Anterior cingulate cortex (tissue), 58 donors: Measurements from ENCODE around the gene CBL.
"Not testable (repeated sequence)": the region's sequence is repeated elsewhere in the genome, so short reads cannot be mapped to it uniquely, and the experiment has no call there.

Source experiments
- DNase-seq, 58 donors: peaks; one replicate each; lab custom pipeline; 2025; lab: John Stamatoyannopoulos, UW

Gene CBL

GRCh38 chr11:119181677-119182412 lies 24.3 kb upstream of the CBL start:
- DNase-seq = no peak

GRCh38 chr11:119184399-119184798 lies 21.7 kb upstream of the CBL start:
- DNase-seq = not testable (repeated sequence)

GRCh38 chr11:119185981-119186634 lies 20.0 kb upstream of the CBL start:
- no peak for DNase-seq

GRCh38 chr11:119187123-119187892 lies 18.8 kb upstream of the CBL start:
- DNase-seq = no peak

- no peak for DNase-seq
Measured at GRCh38 chr11:119188067-119188466, 18.1 kb upstream of the CBL start.

GRCh38 chr11:119188887-119189286 lies 17.3 kb upstream of the CBL start:
- DNase-seq = no peak

GRCh38 chr11:119189393-119189792 lies 16.7 kb upstream of the CBL start:
- no peak for DNase-seq

- DNase-seq = no peak
Measured at GRCh38 chr11:119190531-119190930, 15.6 kb upstream of the CBL start.

GRCh38 chr11:119191265-119191664 lies 14.9 kb upstream of the CBL start:
- DNase-seq = not testable (repeated sequence)

- no peak for DNase-seq
Measured at GRCh38 chr11:119192111-119192510, 14.0 kb upstream of the CBL start.

GRCh38 chr11:119193001-119193400 lies 13.1 kb upstream of the CBL start:
- no peak for DNase-seq

GRCh38 chr11:119193626-119194025 lies 12.5 kb upstream of the CBL start:
- DNase-seq = no peak

- no peak for DNase-seq
Measured at GRCh38 chr11:119194811-119195440, 11.2 kb upstream of the CBL start.

- peak in 1 of 58 donors; percentile 10 for DNase-seq
Measured at GRCh38 chr11:119195680-119196079, 10.5 kb upstream of the CBL start.

GRCh38 chr11:119196833-119197483 lies 9.2 kb upstream of the CBL start:
- peak in 30 of 58 donors; percentile 4 to 57 (median 20) for DNase-seq

- DNase-seq = no peak
Measured at GRCh38 chr11:119198925-119199324, 7.2 kb upstream of the CBL start.

GRCh38 chr11:119201236-119201635 lies 4.9 kb upstream of the CBL start:
- not testable (repeated sequence) for DNase-seq

GRCh38 chr11:119202554-119202953 lies 3.6 kb upstream of the CBL start:
- no peak for DNase-seq

GRCh38 chr11:119204066-119204465 lies 2.1 kb upstream of the CBL start:
- DNase-seq = no peak

GRCh38 chr11:119205080-119205479 lies 1.1 kb upstream of the CBL start:
- DNase-seq = peak in 2 of 58 donors; percentile 8 to 10
